Adrenal gland (tissue), 19 donors: ENCODE data around the gene FAM131C. TPM values are rescaled to one million over a fixed set of nuclear protein-coding genes. Genes with fewer than 3 reads are reported as not detected.

Experiments used
- DNase-seq, 7 donors: peaks; one replicate each; pipeline ENCODE4 v3.0.0-alpha.2; 2019 to 2020
- H3K27ac ChIP-seq, 5 donors: fragments of 200-600 bp; sonication (generic) in 4 of 5; 1 replicate in 3 of 5; 2 replicates in 2 of 5; pipeline versions ENCODE4 v1.5.1 to v1.8.0; 2016 to 2020; ENCODE audit warnings: mild to moderate bottlenecking in 1 of 5
- H3K27me3 ChIP-seq: fragments of 200-600 bp; 2 replicates; pipeline ENCODE4 v1.8.0; 2021
- H3K36me3 ChIP-seq, 2 donors: fragments of 200-600 bp; replicated peaks in 1 of 2; 1 replicate in 1 of 2; 2 replicates in 1 of 2; pipeline versions ENCODE4 v1.5.1 to v1.8.0; 2018 to 2022
- H3K4me1 ChIP-seq, 2 donors: fragments of 200-600 bp; replicated peaks in 1 of 2; 1 replicate in 1 of 2; 2 replicates in 1 of 2; pipeline versions ENCODE4 v1.5.1 to v1.8.0; 2018 to 2021
- H3K4me3 ChIP-seq, 4 donors: fragments of 200-600 bp; sonication (generic) in 3 of 4; one replicate each; pipeline ENCODE4 v1.5.1; 2016 to 2018
- H3K9me3 ChIP-seq, 3 donors: fragments of 200-600 bp; sonication (generic) in 1 of 3; replicated peaks in 1 of 3; 1 replicate in 2 of 3; 2 replicates in 1 of 3; pipeline versions ENCODE4 v1.5.1 to v1.8.0; 2016 to 2021
- POLR2A ChIP-seq, 2 donors: fragments of 450-650 bp; IDR thresholded peaks; one replicate each; pipeline ENCODE4 v1.6.1; 2017; ENCODE audit warnings: antibody characterized with exemption in 2 of 2, mild to moderate bottlenecking in 2 of 2, moderate library complexity in 1 of 2
- WGBS, 4 donors: extraction: QIAGEN DNeasy Blood & Tissue Kit in 2 of 4; methylation state at CpG; one replicate each; pipeline versions ENCODE4 v1.1.5 to v1.1.7; 2013 to 2017; 5-methylcytosine and 5-hydroxymethylcytosine counted together
- intact Hi-C, 2 donors: fragments of 100-400 bp; cut with DNase I; formaldehyde crosslinking; loops; one replicate each; pipeline versions ENCODE4 v1.14.1 to v1.15.0; 2022 to 2023
- long read RNA-seq, 10 donors: library from polyadenylated mRNA in 3 of 10; unstranded in 2 of 10; stranded (forward) in 1 of 10; transcript quantifications; one replicate each; pipeline ENCODE4 v2.0.0 and lab custom pipeline, GENCODE V29; 2021 to 2026
- polyA plus RNA-seq, 3 donors: library from polyadenylated mRNA; stranded (reverse); fragments of 200-250 nt in 2 of 3; fragments of 350-450 nt in 1 of 3; fragmentation: Illumina TruSeq in 1 of 3; extraction: RNeasy Lipid Tissue Mini Kit (QIAGEN cat#74804) in 1 of 3; gene quantifications; one replicate each; pipeline ENCODE4 v1.2.3, GENCODE V29; 2013 to 2014
- total RNA-seq, 9 donors: library from RNA; depleted of rRNA in 4 of 9; stranded (reverse); fragments of >200 nt in 4 of 9; fragments of 120-200 nt in 1 of 9; fragmentation: NEBNext Ultra II Directional in 1 of 9; extraction: Animal tissue kit (Norgen Biotek cat#: 25700) in 1 of 9; gene quantifications; one replicate each; pipeline versions ENCODE4 v1.1.0 to v1.2.4, GENCODE V29; 2013 to 2023
- TF ChIP-seq, protein P1 (sequence below), 6 experiments: fragments of 450-650 bp in 4 of 6; fragments of 200-600 bp in 2 of 6; sonication (generic) in 1 of 6; IDR thresholded peaks; 1 replicate in 5 of 6; 2 replicates in 1 of 6; pipeline versions ENCODE4 v1.5.1 to v1.8.0; 2016 to 2021; ENCODE audit warnings: antibody characterized with exemption in 6 of 6, mild to moderate bottlenecking in 2 of 6, moderate library complexity in 1 of 6
- donor health status: healthy with polysubstance abuse.
- donor health status: Bipolar disorder and iron deficiency.
- donor health status: DM: yes; HTN: yes; CAD: no.
- donor health status: DM: no; HTN: no; CAD: no.
- donor health status: DM: no; HTN: no; CAD: no.
- donor health status: DM: yes; HTN: yes; CAD: no.

Gene FAM131C
- total RNA-seq (10 to 100 TPM in 2 of 9 donors, 1 to 10 TPM in 7; 3.4 to 12.0 (median 7.5) TPM), polyA plus RNA-seq (1 to 10 TPM; 3.0 to 5.0 (median 3.8) TPM)
- long read RNA-seq, donor 1, transcript FAM131C-201 (7 exons, 1,695 nt) = major isoform, 6 of 6 reads
- long read RNA-seq, donor 1, partial matches to known transcripts = 0 of 6 reads
- long read RNA-seq, donor 1, other reads (novel, unspliced or antisense) = 0 of 6 reads
- long read RNA-seq, donor 2 = 0 reads
- long read RNA-seq, donor 3, partial matches to known transcripts = 0 of 2 reads
- long read RNA-seq, donor 3, other reads (novel, unspliced or antisense) = 0 of 2 reads
- long read RNA-seq, donor 4 = 0 reads
- long read RNA-seq, donor 5, transcript FAM131C-201 (7 exons, 1,695 nt) = major isoform, 26 of 34 reads
- long read RNA-seq, donor 5, partial matches to known transcripts = 1 of 34 reads
- long read RNA-seq, donor 5, other reads (novel, unspliced or antisense) = 7 of 34 reads
- long read RNA-seq, donor 6, partial matches to known transcripts = 0 of 2 reads
- long read RNA-seq, donor 6, other reads (novel, unspliced or antisense) = 1 of 2 reads
- long read RNA-seq, donor 7, partial matches to known transcripts = 0 of 1 reads
- long read RNA-seq, donor 7, other reads (novel, unspliced or antisense) = 0 of 1 reads
- long read RNA-seq, donor 8, transcript FAM131C-201 (7 exons, 1,695 nt) = major isoform, 5 of 5 reads
- long read RNA-seq, donor 8, partial matches to known transcripts = 0 of 5 reads
- long read RNA-seq, donor 8, other reads (novel, unspliced or antisense) = 0 of 5 reads
- long read RNA-seq, donor 9, partial matches to known transcripts = 0 of 1 reads
- long read RNA-seq, donor 9, other reads (novel, unspliced or antisense) = 0 of 1 reads
- long read RNA-seq, donor 10, partial matches to known transcripts = 0 of 3 reads
- long read RNA-seq, donor 10, other reads (novel, unspliced or antisense) = 0 of 3 reads

GRCh38 chr1:16073490-16074119 lies at the start of gene FAM131C:
Gene FAM131C (minus strand): TSS chr1:16073651. CDS start chr1:16073442, 209 bp downstream.
- H3K27ac ChIP-seq = peak within 1 kb of the TSS in 2 of 5 donors; percentile 72 to 81
- H3K36me3 ChIP-seq = no peaks in the 10 kb centered on the region
- peaks cover 32 to 43% of the 10 kb centered on the region in 2 donors for H3K4me1 ChIP-seq
- no peaks in the 10 kb centered on the region for H3K9me3 ChIP-seq
- intact Hi-C loops = no loop called here
- 2 to 8% (median 2%) methylated on average over 9 to 54 of the region's 54 CpGs for WGBS, 4 donors
- peak in 4 of 7 donors; percentile 45 to 59 (median 58) for DNase-seq
- no peaks in the 10 kb centered on the region for H3K27me3 ChIP-seq
- no peak for TF ChIP-seq POLR2A (IDR thresholded peaks at IDR 0.05)
- TF ChIP-seq, protein P1, sequence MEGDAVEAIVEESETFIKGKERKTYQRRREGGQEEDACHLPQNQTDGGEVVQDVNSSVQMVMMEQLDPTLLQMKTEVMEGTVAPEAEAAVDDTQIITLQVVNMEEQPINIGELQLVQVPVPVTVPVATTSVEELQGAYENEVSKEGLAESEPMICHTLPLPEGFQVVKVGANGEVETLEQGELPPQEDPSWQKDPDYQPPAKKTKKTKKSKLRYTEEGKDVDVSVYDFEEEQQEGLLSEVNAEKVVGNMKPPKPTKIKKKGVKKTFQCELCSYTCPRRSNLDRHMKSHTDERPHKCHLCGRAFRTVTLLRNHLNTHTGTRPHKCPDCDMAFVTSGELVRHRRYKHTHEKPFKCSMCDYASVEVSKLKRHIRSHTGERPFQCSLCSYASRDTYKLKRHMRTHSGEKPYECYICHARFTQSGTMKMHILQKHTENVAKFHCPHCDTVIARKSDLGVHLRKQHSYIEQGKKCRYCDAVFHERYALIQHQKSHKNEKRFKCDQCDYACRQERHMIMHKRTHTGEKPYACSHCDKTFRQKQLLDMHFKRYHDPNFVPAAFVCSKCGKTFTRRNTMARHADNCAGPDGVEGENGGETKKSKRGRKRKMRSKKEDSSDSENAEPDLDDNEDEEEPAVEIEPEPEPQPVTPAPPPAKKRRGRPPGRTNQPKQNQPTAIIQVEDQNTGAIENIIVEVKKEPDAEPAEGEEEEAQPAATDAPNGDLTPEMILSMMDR (IDR thresholded peaks at IDR 0.05) = peak in 3 of 6 experiments; percentile 43 to 79 (median 54)
- peak within 1 kb of the TSS in 2 of 4 donors; percentile 19 to 75 for H3K4me3 ChIP-seq

- intact Hi-C loops = no loop called here
- Histone ChIP-seq H3K27ac (no peak overlapping the region), H3K27me3 (no peaks in the 10 kb centered on the region), H3K9me3 (no peaks in the 10 kb centered on the region), H3K4me3 (no peak overlapping the region), H3K36me3 (peaks cover 0 to 39% of the 10 kb centered on the region in 2 donors), H3K4me1 (peaks cover 0 to under 1% of the 10 kb centered on the region in 2 donors)
- WGBS, 4 donors = 65 to 87% (median 79%) methylated on average over 4 to 6 of the region's 6 CpGs
- TF ChIP-seq, protein P1 (IDR thresholded peaks at IDR 0.05) = no peak
- TF ChIP-seq POLR2A (IDR thresholded peaks at IDR 0.05) = no peak
- DNase-seq = peak in 1 of 7 donors; percentile 25
Observed at GRCh38 chr1:16122916-16123315, 49.5 kb upstream of the FAM131C start.

DNA sequence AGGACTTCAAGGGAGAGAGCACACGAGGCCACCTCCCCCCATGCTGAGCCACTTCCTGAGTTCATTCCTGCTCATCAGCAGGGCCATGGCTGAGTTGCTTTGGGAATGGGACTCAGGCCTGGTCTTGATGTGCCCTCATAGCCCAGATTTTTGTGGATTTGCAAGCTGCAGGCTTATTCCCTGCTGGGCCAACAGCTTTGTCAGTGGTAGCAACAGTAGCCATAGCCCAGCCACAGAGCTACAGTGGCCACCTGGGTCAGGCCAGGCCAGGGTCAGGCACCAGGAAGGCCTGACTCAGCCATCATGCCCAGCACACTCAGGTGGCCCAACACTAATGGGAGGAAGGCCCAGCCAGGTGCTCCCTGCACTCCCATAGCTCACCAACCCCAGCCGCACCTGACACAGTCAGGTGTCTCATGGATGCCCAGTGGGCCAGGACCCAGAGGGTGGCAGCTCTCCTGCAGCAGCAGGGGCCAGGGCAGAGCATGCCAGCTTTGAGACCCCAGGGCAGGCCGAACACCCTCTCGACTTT lies 49.0 kb upstream of the FAM131C start:
- Histone ChIP-seq H3K27ac (no peak overlapping the region), H3K9me3 (no peaks in the 10 kb centered on the region), H3K36me3 (peaks cover 0 to 36% of the 10 kb centered on the region in 2 donors), H3K4me3 (no peak overlapping the region), H3K4me1 (no peaks in the 10 kb centered on the region), H3K27me3 (no peaks in the 10 kb centered on the region)
- intact Hi-C loops = no loop called here
- DNase-seq = peak in 1 of 7 donors; percentile 22
- TF ChIP-seq, protein P1 (IDR thresholded peaks at IDR 0.05) = no peak
- no peak for TF ChIP-seq POLR2A (IDR thresholded peaks at IDR 0.05)
- WGBS, 4 donors = 77 to 96% (median 83%) methylated on average over 3 to 4 of the region's 4 CpGs
